Neural crest cell (in vitro differentiated cells): Measurements from ENCODE around the gene ZGPAT. TPM values are rescaled to one million over a fixed set of nuclear protein-coding genes. Genes with fewer than 3 reads are reported as not detected.

ENCODE experiments used
- DNase-seq: peaks from one replicate; pipeline ENCODE4 v3.0.0; 2021; ENCODE audit warnings: low read depth, mixed read lengths, low spot score
- H3K27ac Mint-ChIP-seq: one replicate; pipeline ENCODE4 v1.8.0; 2021; ENCODE audit warnings: mild to moderate bottlenecking, mixed read lengths; ENCODE audit not compliant: unreplicated experiment
- H3K27me3 Mint-ChIP-seq: 2 replicates; pipeline ENCODE4 v1.8.0; 2021; ENCODE audit warnings: low read depth, mild to moderate bottlenecking, mixed read lengths
- H3K36me3 Mint-ChIP-seq: 2 replicates; pipeline ENCODE4 v1.8.0; 2021; ENCODE audit warnings: low read depth, mild to moderate bottlenecking, mixed read lengths
- H3K4me1 Mint-ChIP-seq: 2 replicates; pipeline ENCODE4 v1.8.0; 2021; ENCODE audit warnings: mixed read lengths
- H3K4me3 Mint-ChIP-seq: one replicate; pipeline ENCODE4 v1.8.0; 2021; ENCODE audit warnings: mild to moderate bottlenecking, mixed read lengths
- H3K9me3 Mint-ChIP-seq: 2 replicates; pipeline ENCODE4 v1.8.0; 2021; ENCODE audit warnings: mixed read lengths
- total RNA-seq: library from RNA; stranded (reverse); gene quantifications from 2 replicates; pipeline ENCODE4 v1.2.1, GENCODE V29; 2021
- TF ChIP-seq, protein P1 (sequence below): fragments of 200-600 bp; sonication (generic); conservative IDR thresholded peaks from 2 replicates; pipeline ENCODE4 v1.5.0; 2021; ENCODE audit warnings: antibody characterized with exemption, mild to moderate bottlenecking

The ZGPAT gene
- total RNA-seq, 1 donor from 2014 or later: 31.3 TPM

DNA sequence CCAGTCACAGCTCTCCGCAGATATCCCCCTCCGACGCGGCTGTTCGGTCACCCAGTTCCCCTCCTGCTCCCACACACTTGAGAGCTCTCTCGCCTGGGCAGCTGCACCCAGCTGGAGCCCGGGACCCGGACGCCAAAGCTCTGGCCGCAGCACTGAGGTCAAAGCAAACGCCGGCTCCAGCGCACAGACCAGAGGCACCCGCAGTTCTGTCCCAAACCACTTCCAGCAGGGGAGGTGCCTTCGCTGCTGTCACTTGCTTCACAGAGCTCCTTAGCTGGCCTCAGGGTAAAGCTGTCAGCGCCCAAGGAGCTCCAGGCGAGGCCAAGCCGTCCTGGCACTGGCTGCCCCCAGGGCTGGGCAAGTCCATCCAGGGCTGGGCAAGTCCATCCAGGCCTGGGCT is 59.6 kb downstream of the ZGPAT start:
- peaks cover 3% of the 10 kb centered on the region for H3K36me3 Mint-ChIP-seq
- H3K4me3 Mint-ChIP-seq: no peak overlapping the region

DNA sequence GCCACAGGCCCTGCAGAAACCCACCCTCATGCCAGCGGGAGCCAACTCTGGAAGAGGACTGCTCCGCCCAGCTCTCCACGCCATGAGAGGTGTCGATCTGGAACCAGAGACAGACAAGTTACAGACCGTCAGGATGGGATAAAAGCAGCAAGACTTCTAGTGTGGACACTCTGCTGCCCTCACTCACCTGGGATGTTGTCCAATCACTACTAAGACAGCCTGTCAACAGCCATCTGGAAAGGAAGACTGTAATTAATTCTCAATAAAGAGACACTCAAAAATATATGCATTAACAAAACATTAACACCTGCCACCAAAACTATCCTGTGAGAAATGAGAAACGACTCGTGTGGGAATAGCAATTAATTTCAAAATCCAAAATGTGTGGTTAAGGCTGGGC is 60.0 kb downstream of the ZGPAT start:
- TF ChIP-seq, protein P1, sequence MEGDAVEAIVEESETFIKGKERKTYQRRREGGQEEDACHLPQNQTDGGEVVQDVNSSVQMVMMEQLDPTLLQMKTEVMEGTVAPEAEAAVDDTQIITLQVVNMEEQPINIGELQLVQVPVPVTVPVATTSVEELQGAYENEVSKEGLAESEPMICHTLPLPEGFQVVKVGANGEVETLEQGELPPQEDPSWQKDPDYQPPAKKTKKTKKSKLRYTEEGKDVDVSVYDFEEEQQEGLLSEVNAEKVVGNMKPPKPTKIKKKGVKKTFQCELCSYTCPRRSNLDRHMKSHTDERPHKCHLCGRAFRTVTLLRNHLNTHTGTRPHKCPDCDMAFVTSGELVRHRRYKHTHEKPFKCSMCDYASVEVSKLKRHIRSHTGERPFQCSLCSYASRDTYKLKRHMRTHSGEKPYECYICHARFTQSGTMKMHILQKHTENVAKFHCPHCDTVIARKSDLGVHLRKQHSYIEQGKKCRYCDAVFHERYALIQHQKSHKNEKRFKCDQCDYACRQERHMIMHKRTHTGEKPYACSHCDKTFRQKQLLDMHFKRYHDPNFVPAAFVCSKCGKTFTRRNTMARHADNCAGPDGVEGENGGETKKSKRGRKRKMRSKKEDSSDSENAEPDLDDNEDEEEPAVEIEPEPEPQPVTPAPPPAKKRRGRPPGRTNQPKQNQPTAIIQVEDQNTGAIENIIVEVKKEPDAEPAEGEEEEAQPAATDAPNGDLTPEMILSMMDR: no peak

More for the DNA sequence above, 59.6 kb downstream of the ZGPAT start:
- Mint-ChIP-seq H3K4me1 (no peaks in the 10 kb centered on the region), H3K9me3 (no peaks in the 10 kb centered on the region), H3K27ac (no peak overlapping the region), H3K27me3 (no peaks in the 10 kb centered on the region)
- TF ChIP-seq, protein P1: no peak
- DNase-seq: no peak

DNA sequence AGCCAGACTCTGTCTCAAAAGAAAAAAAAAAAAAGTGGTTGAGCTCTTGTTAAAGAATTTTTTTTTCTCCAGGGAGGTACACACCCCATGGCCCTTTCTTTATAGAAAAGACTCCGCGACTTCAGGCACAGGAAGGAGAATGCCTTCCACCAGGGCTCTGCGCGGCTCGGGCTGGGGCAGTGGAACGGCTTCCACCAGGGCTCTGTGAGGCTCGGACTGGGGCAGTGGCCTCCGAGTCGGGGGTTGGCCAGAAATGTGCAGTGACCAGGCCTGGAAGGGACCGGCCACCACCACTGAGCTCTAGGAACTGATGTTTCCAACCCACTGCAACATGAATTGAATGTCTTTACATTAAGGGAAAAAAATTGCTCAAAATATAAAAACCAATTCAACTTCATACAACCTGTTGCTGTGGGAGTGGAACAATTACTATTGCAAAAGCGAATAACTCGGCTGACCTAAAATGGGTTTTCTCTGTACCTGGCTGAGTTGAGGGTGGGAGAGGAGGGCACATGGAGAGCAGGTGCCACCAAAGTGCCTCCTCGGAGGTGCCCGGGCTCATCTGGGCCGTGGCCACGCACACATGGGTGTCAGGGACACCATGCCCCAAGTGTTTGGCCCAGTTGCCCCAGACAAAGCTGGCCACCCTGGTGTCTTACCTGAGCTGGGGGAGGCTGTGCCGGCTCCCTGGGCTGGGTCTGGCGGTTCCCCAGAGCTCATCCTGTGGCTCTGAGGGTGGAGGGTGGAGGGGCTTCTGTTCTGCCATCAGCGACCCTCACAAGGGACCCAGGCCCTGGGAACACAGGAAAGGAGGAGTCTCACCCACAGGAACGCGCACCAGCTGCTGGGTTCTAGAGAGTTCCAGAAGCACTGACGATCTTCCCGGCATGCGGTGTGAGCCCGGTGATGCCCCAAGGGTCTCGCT is 61.0 kb downstream of the ZGPAT start:
- Mint-ChIP-seq H3K4me3 (no peak overlapping the region), H3K9me3 (no peaks in the 10 kb centered on the region), H3K4me1 (no peaks in the 10 kb centered on the region), H3K27ac (no peak overlapping the region), H3K27me3 (no peaks in the 10 kb centered on the region), H3K36me3 (no peaks in the 10 kb centered on the region)
- no peak for DNase-seq
- TF ChIP-seq, protein P1: no peak

More for the DNA sequence above, 60.0 kb downstream of the ZGPAT start:
- H3K4me1 Mint-ChIP-seq: no peaks in the 10 kb centered on the region
- DNase-seq: no peak
- no peaks in the 10 kb centered on the region for H3K27me3 Mint-ChIP-seq
- H3K27ac Mint-ChIP-seq: no peak overlapping the region
- H3K9me3 Mint-ChIP-seq: no peaks in the 10 kb centered on the region
- H3K36me3 Mint-ChIP-seq: peaks cover 3% of the 10 kb centered on the region
- no peak overlapping the region for H3K4me3 Mint-ChIP-seq

- no peak for DNase-seq
- H3K4me3 Mint-ChIP-seq: no peak overlapping the region
- no peaks in the 10 kb centered on the region for H3K36me3 Mint-ChIP-seq
- H3K27me3 Mint-ChIP-seq: no peaks in the 10 kb centered on the region
- H3K4me1 Mint-ChIP-seq: peaks cover 6% of the 10 kb centered on the region
- H3K9me3 Mint-ChIP-seq: no peaks in the 10 kb centered on the region
- H3K27ac Mint-ChIP-seq: no peak overlapping the region
- TF ChIP-seq, protein P1: no peak
Measured at GRCh38 chr20:63769891-63770474, 62.1 kb downstream of the ZGPAT start.

GRCh38 chr20:63771046-63771707 is 63.3 kb downstream of the ZGPAT start:
- no peaks in the 10 kb centered on the region for H3K27me3 Mint-ChIP-seq
- no peak for DNase-seq
- H3K36me3 Mint-ChIP-seq: no peaks in the 10 kb centered on the region
- no peaks in the 10 kb centered on the region for H3K9me3 Mint-ChIP-seq
- H3K4me1 Mint-ChIP-seq: peaks cover 15% of the 10 kb centered on the region
- no peak overlapping the region for H3K4me3 Mint-ChIP-seq
- H3K27ac Mint-ChIP-seq: no peak overlapping the region
- TF ChIP-seq, protein P1: no peak
